A375 (cell line): ENCODE measurements around the gene AP1AR. TPM values are rescaled to one million over a fixed set of nuclear protein-coding genes. Genes with fewer than 3 reads are reported as not detected.

Experiments used
- total RNA-seq: library from RNA; depleted of rRNA; stranded (reverse); fragments of >200 nt; shearing (Covaris generic); gene quantifications from 2 replicates; pipeline ENCODE4 v1.2.3, GENCODE V29; 2014; rRNA removed

The AP1AR gene, protein sequence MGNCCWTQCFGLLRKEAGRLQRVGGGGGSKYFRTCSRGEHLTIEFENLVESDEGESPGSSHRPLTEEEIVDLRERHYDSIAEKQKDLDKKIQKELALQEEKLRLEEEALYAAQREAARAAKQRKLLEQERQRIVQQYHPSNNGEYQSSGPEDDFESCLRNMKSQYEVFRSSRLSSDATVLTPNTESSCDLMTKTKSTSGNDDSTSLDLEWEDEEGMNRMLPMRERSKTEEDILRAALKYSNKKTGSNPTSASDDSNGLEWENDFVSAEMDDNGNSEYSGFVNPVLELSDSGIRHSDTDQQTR
- 19.8 and 29.3 TPM in 2 replicates for total RNA-seq

DNA sequence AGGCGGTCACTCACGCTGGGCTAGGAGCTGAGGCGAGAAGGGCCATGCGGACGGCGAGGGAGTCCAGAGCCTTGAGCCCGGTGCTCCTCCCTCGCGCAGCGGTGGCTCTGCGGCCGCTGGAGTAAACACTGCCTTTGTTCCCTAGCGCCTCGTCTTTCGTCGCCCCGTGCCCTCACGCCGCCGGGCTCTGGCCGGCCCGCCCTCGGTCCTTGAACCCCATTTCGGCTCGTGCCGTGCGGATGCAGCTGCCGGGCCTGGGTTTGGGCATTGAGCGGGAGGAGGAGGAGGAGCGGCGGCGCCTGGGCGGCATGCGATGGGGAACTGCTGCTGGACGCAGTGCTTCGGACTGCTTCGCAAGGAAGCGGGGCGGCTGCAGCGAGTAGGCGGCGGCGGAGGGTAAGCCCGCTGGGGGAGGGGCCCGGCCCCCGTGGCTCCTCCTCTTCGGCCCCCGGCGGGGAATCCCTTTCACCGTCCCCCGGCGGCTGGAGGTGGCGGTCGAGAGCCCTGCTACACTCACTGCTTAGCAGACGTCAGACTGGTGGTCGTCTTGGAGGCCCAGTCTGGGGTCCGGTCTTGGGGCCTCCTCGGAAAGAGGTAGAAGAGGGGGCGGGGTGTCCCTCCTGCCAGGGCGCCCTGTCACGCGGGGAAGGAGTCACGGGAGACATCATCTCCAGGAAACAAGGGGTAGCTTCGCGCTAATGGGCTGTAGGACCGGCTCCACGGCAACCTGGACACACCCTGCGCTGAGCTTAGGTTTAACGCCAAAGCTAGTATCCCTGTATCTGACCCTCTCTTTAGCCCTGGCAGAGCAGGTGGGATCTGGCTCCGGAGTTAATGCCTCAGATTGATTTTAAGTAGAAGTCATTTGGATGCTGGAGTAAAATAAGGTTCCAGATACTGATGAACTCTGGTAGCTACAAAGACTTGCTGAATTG lies at the start of gene AP1AR:
Gene AP1AR, plus strand, starts transcription at position 9 of the 935 bp plus-strand sequence. Its CDS starts 305 bp downstream, at position 314.

DNA sequence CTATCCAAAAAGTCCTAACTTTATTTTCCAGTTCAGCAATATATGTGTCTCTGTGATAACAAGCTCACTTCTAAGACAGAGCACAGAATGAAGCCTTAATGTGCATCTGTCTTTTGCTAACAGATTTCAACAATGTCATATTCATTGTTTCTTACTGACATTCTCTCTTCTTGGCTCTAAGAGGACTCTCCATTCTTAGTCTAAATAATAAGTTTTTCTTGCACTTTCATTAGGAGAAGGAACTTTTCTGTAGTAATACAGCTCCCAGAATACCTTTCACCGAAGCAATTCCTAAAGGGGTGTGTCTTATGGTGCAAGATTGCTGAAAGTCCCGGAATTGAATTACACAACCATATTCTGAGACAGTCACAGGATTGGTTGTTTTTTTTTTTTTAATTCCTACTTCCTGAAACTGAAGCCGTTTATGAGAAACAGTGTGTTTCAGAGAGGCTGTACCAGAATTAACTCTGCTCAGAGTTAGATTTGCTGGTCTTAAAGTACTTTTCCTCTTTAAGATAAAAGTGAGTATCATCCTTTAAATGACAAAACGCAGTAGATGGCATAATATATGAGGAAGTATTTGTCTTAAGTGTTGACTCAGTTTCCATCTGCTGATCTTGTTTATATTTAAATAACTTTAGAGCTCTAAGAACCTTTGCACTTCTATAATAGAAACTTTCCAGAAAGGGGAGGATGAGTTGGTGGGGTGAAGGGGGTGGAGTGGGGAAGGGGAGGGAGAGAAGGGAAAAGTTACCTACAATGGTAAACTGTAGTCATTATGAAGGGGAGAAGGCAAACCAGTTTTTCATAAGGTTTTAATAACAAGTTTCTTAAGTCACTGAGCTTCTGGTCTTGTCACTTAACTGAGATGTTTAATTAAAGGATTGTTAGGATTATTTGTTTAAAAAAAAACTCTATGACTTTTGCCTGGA lies 65.6 kb downstream of the AP1AR start, which contains the start of gene ALPK1:
Gene ALPK1, plus strand, starts transcription at position 421 of the 932 bp plus-strand sequence.

Other genes with a start within 250 kb of the AP1AR start
- 5.4 and 5.8 TPM in 2 replicates for gene FAM241A, start 86.3 kb upstream of the AP1AR start, total RNA-seq
- gene TIFA, start 54.1 kb downstream of the AP1AR start, total RNA-seq: 10.3 and 12.0 TPM in 2 replicates
- 8.6 and 9.8 TPM in 2 replicates for gene ALPK1, start 65.6 kb downstream of the AP1AR start, total RNA-seq